Tibial nerve (tissue), 3 donors: Measurements from ENCODE around the gene MAPK10.

Source experiments
- POLR2A ChIP-seq, 2 donors: fragments of 450-650 bp; IDR thresholded peaks; one replicate each; pipeline ENCODE4 v1.6.1; 2017; ENCODE audit warnings: antibody characterized with exemption in 2 of 2, mild to moderate bottlenecking in 2 of 2, moderate library complexity in 2 of 2
- TF ChIP-seq, protein P1 (sequence below), 5 experiments: fragments of 200-600 bp in 3 of 5; fragments of 450-650 bp in 2 of 5; sonication (generic) in 3 of 5; IDR thresholded peaks; one replicate each; pipeline ENCODE4 v1.5.1; 2016 to 2019; ENCODE audit warnings: antibody characterized with exemption in 5 of 5, mild to moderate bottlenecking in 3 of 5, moderate library complexity in 2 of 5

GRCh38 chr4:86333236-86333635, 26.6 kb downstream of the MAPK10 start:
- TF ChIP-seq, protein P1, sequence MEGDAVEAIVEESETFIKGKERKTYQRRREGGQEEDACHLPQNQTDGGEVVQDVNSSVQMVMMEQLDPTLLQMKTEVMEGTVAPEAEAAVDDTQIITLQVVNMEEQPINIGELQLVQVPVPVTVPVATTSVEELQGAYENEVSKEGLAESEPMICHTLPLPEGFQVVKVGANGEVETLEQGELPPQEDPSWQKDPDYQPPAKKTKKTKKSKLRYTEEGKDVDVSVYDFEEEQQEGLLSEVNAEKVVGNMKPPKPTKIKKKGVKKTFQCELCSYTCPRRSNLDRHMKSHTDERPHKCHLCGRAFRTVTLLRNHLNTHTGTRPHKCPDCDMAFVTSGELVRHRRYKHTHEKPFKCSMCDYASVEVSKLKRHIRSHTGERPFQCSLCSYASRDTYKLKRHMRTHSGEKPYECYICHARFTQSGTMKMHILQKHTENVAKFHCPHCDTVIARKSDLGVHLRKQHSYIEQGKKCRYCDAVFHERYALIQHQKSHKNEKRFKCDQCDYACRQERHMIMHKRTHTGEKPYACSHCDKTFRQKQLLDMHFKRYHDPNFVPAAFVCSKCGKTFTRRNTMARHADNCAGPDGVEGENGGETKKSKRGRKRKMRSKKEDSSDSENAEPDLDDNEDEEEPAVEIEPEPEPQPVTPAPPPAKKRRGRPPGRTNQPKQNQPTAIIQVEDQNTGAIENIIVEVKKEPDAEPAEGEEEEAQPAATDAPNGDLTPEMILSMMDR (IDR thresholded peaks at IDR 0.05) = no peak
- TF ChIP-seq POLR2A (IDR thresholded peaks at IDR 0.05) = no peak
